GM12891 (cell line): Measurements from ENCODE around the gene PKNOX1.
"Not testable (repeated sequence)": the region's sequence is repeated elsewhere in the genome, so short reads cannot be mapped to it uniquely, and the experiment has no call there.

Source experiments
- POLR2A ChIP-seq: IDR thresholded peaks from 2 replicates; pipeline ENCODE4 v1.6.1; 2011; ENCODE audit warnings: low read depth, low read length, control low read depth
- POLR2AphosphoS5 ChIP-seq: IDR thresholded peaks from 2 replicates; pipeline ENCODE4 v1.6.1; 2011; ENCODE audit warnings: low read depth, low read length, control low read depth
- TAF1 ChIP-seq: IDR thresholded peaks from 2 replicates; pipeline ENCODE4 v1.6.1; 2011; ENCODE audit warnings: low read depth, low read length, control low read depth

DNA sequence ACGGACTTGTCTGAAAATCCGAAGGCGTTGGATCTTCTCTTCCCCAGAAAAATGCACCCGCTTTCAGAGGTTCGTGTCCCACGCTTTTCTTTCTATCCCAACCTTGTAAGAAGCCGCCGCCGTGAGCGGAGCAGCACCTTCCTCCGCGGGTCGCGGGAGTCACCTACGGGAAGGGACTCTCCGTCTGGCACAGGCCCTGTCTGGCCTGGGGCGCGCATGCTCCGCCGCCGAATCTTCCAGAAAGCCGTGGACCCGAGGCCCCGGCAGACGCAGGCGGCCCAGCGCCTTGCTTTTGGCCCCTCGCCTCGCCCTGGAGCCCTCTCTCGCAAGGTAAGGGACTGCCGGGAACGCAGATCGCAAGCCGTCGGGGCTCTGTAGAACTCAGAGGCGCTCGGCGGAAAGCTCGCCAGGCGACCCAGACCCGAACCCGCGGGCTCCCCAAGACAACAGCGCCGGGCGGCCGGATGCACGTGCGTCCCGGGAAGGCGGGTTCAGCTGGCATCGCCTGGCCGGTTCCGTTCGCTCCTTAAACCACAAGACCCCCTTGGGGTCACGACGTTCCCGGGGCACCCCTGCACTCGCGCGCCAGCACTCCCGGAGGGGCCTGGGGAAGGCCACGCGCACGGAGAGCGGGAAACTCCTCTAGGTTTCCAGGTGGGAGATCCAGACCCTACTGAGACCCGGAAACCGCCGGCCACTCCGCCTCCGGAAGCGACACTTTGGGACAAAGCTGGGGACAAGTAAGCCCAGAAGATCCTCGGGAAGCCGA lies 100.2 kb downstream of the PKNOX1 start:
- TF ChIP-seq POLR2A, TAF1, POLR2AphosphoS5: not testable (repeated sequence)
